ENCODE data around the gene B4GALNT2. TPM values are rescaled to one million over a fixed set of nuclear protein-coding genes. Genes with fewer than 3 reads are reported as not detected.
"Not testable (repeated sequence)": the region's sequence is repeated elsewhere in the genome, so short reads cannot be mapped to it uniquely, and the experiment has no call there.

B4GALNT2 gene
- total RNA-seq, 2 donors from 2014 or later, result 0.05 to 0.10 TPM

GRCh38 chr17:49170216-49170615, 37.6 kb downstream of the B4GALNT2 start:
- intact Hi-C loops (cut with DNase I), result no loop called here
- no peak for DNase-seq (ENCODE audit: low spot score)

DNA sequence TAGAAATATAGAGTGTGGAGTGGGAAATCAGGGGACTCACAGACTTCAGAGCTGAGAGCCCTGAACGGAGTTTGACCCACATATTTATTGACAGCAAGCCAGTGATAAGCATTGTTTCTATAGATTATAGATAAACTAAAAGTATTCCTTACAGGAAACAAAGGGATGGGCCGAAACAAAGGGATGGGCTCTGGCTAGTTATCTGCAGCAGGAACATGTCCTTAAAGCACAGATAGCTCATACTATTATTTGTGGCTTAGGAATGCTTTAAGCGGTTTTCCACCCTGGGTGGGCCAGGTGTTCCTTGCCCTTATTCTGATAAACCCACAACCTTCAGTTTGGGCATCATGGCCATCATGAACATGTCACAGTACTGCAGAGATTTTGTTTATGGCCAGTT, 38.1 kb downstream of the B4GALNT2 start:
- DNase-seq (ENCODE audit: low spot score); intact Hi-C loops (cut with DNase I): not testable (repeated sequence)

- DNase-seq (ENCODE audit: low spot score); intact Hi-C loops (cut with DNase I): not testable (repeated sequence)
Observed at GRCh38 chr17:49175978-49176377, 43.4 kb downstream of the B4GALNT2 start.

DNA sequence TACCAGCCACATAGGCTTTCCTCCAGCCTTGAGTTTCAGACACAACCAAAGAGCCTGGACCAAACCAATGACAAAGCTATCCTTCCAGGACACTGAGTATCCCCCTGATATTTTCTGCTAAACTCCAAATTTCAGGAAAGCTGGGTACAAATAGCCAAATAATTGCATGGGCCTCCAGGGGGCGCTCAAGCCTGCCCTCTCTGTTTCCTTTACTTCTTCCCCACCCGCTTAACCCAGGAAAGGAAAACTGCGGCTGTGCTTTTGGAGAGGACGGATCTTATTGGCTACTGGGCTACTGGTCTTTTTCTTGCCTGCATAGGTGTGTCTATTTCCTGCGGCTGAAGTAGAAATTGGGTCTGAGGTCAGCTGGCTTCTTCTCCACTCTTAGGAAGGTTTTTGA, 47.7 kb downstream of the B4GALNT2 start:
- intact Hi-C loops (cut with DNase I), result no loop called here
- peak; percentile 89 for DNase-seq (ENCODE audit: low spot score)

GRCh38 chr17:49180998-49181635, 48.5 kb downstream of the B4GALNT2 start:
- no peak for DNase-seq (ENCODE audit: low spot score)
- intact Hi-C loops (cut with DNase I), result no loop called here

DNA sequence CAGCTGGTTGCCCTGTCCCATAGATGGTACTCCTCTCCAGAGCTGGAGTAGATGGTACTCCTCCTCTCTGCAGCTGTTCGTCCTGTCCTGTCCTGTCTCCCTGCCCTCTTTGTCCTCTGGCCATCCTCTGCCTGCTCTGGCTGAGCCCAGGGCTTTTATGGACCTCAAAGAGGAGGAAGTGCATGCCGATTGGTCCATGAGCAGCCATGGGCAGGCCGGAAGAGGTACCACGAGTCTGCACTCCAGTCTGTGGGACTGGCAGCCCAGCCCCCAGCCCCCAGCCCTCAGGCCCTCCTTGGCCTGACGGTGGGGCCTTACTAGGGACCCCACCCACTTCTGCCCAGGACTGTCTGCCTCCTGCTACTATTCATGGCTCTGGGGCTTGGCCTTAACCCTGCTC, 50.8 kb downstream of the B4GALNT2 start:
- DNase-seq (ENCODE audit: low spot score), result no peak
- intact Hi-C loops (cut with DNase I), result no loop called here

- no peak for DNase-seq (ENCODE audit: low spot score)
- intact Hi-C loops (cut with DNase I), result no loop called here
Observed at GRCh38 chr17:49183801-49184200, 51.2 kb downstream of the B4GALNT2 start.

- DNase-seq (ENCODE audit: low spot score); intact Hi-C loops (cut with DNase I): not testable (repeated sequence)
Observed at GRCh38 chr17:49184522-49184921, 52.0 kb downstream of the B4GALNT2 start.

DNA sequence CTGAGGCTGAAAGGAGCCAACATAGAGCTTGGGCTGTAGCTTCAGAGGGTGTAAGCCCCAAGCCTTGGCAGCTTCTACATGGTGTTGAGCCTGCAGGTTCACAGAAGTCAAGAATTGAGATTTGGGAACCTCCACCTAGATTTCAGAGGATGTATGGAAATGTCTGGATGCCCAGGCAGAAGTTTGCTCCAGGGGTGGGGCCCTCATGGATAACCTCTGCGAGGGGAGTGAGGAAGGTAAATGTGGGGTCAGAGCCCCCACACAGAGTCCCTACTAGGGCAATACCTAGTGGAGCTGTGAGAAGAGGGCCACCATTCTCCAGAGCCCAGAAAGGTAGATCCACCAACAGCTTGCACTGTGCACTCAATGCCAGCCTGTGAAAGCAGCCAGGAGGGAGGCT, 52.8 kb downstream of the B4GALNT2 start:
- intact Hi-C loops (cut with DNase I); DNase-seq (ENCODE audit: low spot score): not testable (repeated sequence)

- intact Hi-C loops (cut with DNase I), result no loop called here
- DNase-seq (ENCODE audit: low spot score), result no peak
Observed at GRCh38 chr17:49187301-49187700, 54.7 kb downstream of the B4GALNT2 start.

- DNase-seq (ENCODE audit: low spot score), result no peak
- intact Hi-C loops (cut with DNase I), result loop anchor here in 1 of 2 donors (5.0 kb wide), 1 partner anchor 299 kb away; the partner anchor contains the start of gene ATP5MC1
Observed at GRCh38 chr17:49190932-49191331, 58.4 kb downstream of the B4GALNT2 start.

GRCh38 chr17:49191409-49191916, 58.9 kb downstream of the B4GALNT2 start:
- intact Hi-C loops (cut with DNase I), result loop anchor here in 1 of 2 donors (5.0 kb wide), 1 partner anchor 299 kb away; the partner anchor contains the start of gene ATP5MC1

DNA sequence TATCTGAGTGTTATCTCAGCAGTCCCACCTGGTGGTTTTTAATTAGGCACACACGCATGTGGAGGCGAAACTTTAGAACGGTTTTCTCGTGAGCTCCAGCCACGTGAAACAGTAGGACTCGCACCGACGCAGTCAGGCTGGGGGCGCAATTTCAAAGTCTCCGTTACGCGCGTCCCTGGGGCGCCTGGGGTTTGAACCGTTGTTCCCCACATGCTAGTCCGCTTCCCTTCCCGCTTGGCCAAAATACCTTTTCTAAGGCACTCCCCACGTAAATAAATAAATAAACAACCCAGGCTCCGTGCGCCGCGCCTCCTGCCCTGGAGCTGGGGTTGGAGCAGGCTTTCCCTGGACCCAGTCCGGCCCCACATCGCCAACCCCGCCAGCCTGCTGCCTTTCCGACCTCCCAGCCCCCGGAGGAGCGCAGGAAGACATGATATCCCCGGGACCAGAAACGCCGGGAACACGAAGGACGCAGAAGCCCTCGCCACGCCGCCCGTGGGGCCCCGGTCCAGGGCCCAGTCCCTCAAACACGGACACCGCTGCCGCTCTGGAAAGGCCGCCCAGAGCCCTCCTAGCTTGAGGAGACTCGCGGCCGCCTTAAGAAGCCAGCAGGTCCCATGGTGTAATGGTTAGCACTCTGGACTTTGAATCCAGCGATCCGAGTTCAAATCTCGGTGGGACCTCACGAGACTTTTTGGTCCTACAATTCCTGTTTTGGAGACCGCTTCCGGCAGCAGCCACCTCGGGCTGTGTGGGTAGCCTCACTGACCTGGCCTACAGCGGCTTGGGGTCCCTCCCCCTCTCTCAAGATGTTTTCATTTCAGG, 59.6 kb downstream of the B4GALNT2 start:
- intact Hi-C loops (cut with DNase I), result loop anchor here in 1 of 2 donors (5.0 kb wide), 1 partner anchor 300 kb away; the partner anchor contains the start of gene ATP5MC1
- DNase-seq (ENCODE audit: low spot score), result peak; percentile 97

More at GRCh38 chr17:49191409-49191916, 58.9 kb downstream of the B4GALNT2 start:
- no peak for DNase-seq (ENCODE audit: low spot score)

GRCh38 chr17:49193513-49194296, 61.1 kb downstream of the B4GALNT2 start:
- intact Hi-C loops (cut with DNase I), result loop anchor here in 1 of 2 donors (5.0 kb wide), 1 partner anchor 301 kb away; the partner anchor contains the start of gene ATP5MC1
- no peak for DNase-seq (ENCODE audit: low spot score)

DNA sequence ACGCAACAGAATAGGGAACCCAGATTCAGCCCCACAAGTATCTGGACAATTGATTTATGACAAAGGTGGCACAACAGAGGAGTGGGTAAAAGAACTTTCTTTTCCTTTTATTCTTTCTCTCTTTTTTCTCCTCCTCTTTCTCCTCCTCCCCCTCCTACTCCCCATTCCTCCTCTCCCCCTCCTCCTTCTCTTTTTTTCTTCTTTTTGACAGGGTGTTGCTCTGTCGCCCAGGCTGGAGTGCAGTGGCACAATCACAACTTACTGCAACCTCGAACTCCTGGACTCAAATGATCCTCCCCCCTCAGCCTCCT, 61.7 kb downstream of the B4GALNT2 start:
- DNase-seq (ENCODE audit: low spot score), result no peak
- intact Hi-C loops (cut with DNase I), result loop anchor here in 1 of 2 donors (5.0 kb wide), 1 partner anchor 302 kb away; the partner anchor contains the start of gene ATP5MC1

- intact Hi-C loops (cut with DNase I), result no loop called here
- no peak for DNase-seq (ENCODE audit: low spot score)
Observed at GRCh38 chr17:49195751-49196150, 63.2 kb downstream of the B4GALNT2 start.

DNA sequence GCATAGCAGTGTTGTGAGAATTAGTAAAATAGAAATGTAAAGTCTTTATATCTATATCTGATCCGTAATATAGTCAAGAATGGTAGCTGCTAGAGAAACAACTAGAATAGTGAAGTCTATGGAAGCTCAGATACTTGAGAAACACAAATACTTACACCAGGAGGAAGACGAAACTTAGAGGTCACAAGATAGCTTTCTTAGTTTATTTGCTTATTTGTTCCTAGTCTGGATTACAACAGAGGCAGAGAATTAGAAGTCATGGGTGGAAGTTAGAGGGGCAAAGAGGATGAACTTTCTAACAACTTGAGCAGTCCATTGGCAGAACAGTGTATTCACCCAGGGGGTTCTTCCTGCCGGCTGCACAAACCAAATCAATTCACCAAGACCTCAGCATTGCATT, 64.0 kb downstream of the B4GALNT2 start:
- intact Hi-C loops (cut with DNase I), result no loop called here
- no peak for DNase-seq (ENCODE audit: low spot score)

DNA sequence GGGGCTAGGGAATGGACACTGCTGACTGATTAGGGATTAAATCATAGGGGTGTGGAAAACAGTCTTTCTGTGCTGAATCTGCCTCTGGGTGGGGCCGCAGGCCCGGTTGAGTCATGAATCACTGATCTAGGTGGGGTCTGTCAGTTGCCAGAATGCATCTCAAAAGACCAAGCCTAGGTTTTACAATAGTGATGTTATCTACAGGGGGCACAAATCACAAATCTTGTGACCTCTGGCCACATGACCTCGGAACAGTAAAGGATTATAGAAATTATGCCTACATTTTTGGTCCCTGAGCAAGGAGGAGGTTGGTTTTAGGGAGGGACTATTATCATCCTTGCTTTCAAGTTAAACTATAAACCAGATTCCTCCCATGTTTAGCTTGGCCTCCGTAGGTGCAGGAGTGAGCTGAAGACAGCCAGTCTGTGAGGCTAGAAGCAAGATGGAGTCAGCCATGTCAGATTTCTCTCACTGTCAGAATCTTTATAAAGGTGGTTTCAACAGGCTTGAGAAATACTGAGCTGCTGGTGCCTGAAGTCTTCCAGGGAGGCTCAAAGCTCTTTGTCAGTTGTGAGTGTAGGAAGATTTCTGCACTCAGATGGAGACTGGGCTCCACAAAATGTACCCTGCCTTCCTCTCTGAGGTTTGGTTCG, 64.9 kb downstream of the B4GALNT2 start:
- DNase-seq (ENCODE audit: low spot score), result no peak
- intact Hi-C loops (cut with DNase I), result no loop called here

GRCh38 chr17:49198211-49198610, 65.6 kb downstream of the B4GALNT2 start:
- DNase-seq (ENCODE audit: low spot score), result no peak
- intact Hi-C loops (cut with DNase I), result no loop called here

Measured in posterior vena cava (tissue), 2 donors.